Hippocampal formation (tissue), 2 donors: ENCODE results near the gene DNM3.

ENCODE experiments used
- DNase-seq, 2 donors: peaks; one replicate each; lab custom pipeline; 2025; lab: John Stamatoyannopoulos, UW

The DNM3 gene

GRCh38 chr1:172238965-172239364, 397.7 kb downstream of the DNM3 start:
- DNase-seq = no peak

GRCh38 chr1:172239901-172240300, 398.6 kb downstream of the DNM3 start:
- no peak for DNase-seq

- DNase-seq = no peak
Observed at GRCh38 chr1:172241540-172241939, 400.2 kb downstream of the DNM3 start.

- no peak for DNase-seq
Observed at GRCh38 chr1:172244865-172245264, 403.6 kb downstream of the DNM3 start.

- DNase-seq = no peak
Observed at GRCh38 chr1:172245788-172246187, 404.5 kb downstream of the DNM3 start.

DNA sequence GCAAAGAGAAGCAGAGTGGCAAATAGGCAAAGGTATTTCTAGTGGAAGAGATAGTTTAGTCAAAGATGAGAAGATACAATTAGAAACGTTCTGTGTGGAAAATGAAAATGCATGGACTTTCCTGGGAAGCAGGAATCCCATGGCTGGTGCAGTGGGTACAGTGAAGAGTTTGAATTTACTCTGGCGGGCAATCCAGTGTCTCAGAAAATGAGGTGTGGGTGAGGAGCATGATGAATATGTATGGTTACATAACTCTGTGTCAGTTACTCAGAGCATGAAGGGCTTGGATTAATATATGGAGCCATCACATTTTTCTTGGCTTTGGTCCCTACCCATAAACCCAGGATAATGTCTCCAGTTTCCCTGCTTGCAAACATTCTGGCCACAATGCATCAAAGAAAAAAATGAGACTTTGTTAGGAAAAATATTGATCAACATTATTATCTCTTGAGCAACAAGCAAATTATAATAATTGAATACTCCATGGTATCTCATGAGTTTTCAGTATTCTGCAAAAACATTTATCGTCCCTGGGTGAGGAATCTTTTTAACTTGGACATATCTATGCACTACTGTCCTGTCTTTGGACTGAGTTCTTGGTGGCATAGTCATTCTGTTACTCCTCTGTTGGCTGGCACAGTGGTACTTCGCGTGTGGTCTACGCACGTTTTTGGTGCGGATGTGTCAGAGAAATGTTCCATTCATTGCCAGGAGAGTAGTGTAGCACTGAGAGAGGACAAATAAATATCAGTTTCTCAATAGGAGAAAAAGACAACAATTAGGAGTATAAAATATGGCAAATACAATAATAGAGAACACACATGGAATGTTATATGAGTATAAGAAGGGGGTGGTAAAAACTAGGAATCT, 405.5 kb downstream of the DNM3 start:
- DNase-seq = no peak

DNA sequence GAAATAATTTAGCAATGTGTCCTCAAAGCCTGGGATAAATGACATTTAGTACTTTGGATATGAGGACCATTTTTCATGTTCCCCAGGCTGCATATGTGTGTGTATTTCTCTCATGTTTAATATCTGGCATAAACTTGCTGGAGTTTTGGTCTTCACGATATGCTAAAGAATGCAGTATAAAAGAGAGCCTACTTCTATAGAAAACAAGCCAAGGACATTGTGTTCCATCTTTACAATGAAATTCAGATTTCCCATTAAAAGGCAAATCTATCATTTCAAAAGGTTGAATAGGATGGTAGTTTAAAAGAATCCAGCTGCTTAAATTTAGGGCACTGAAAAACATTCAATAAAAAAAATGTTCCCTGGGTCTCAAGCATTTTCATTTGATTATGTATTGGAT, 410.2 kb downstream of the DNM3 start:
- DNase-seq = no peak

GRCh38 chr1:172252321-172252720, 411.0 kb downstream of the DNM3 start:
- no peak for DNase-seq

DNA sequence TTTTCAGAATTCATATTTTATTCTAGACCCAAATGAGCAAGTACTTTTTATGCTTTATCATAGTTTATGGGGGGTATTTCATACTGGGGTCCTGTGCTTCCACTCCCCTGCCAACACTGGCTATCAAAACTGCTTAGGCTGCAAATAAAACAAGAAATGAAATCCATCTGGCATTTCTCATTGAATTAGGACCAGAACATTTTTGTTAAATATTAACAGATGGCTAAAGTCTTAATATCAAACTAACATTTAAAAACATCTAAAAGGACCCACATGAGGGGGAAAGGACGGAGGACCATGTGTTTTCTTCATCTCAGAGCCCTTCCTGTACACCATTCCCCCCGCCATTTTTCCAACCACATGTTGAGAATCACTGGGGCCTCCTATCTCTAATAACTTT, 411.7 kb downstream of the DNM3 start:
- no peak for DNase-seq

GRCh38 chr1:172254521-172255222, 413.4 kb downstream of the DNM3 start:
- DNase-seq = no peak

DNA sequence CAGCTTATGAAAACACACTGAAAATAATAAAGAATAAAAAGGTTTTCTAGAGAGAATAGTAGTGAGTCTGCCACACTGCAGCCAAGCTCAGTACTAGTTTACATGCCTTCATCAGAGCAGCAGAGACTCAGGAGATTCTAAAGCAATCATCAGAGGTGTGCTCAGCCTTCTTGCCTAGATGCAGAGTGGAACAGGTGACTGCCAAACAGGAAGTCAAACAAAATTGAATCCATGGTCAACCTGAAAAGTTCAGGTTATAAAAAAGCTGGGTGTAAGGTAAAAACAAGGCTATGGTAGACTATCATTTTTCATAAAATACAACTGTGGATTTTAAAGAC, 413.9 kb downstream of the DNM3 start:
- no peak for DNase-seq

- no peak for DNase-seq
Observed at GRCh38 chr1:172265905-172266304, 424.6 kb downstream of the DNM3 start.

DNA sequence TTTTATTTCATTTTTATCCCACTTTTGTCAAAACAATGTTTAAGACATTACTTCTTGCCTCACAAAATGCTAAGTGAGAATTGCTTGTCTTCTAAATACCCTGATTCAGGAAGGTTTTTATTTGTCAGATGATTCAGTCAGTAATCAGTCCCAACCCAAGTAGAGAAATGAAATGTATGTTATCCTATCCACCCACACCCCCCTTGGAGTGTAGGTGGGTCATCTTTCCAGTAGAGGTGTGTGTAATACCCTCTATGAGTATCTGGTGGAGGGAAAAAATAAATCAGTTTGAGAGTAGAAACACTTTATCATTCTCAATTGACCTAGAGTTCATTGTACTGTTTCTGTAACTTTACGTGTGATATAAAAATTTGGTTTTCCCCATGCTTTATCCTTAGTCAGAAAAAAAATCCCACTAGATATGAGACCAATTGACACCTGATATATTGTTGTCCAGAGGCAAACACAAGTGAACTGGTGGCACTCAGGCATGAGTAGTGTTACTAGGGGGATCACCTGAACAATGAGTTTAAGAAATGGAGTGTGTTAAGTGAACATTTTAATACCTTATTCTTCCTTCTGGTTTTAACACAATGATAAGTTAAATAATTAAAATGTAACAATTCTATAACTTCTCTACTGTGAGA, 425.4 kb downstream of the DNM3 start:
- DNase-seq = no peak

DNA sequence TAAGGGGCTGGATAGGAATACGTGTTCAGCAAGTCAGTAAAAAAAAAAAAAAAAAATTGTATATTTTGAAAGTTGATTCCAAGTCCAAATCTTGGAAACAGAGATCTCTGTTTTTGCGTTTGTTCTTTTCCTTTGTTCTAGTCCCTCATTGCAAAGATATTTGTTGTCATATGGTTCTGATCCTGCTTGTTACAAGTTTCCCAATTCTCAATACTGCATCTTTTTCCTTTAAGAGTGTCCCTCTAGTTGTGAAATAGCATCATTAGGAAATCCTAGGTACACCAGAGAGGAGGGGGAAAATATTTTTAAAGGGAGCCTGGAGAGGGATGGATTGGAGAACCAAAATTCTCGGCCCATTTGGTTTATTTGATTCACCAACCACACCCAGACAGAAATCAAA, 426.9 kb downstream of the DNM3 start:
- no peak for DNase-seq

- DNase-seq = no peak
Observed at GRCh38 chr1:172269084-172269483, 427.8 kb downstream of the DNM3 start.

- DNase-seq = no peak
Observed at GRCh38 chr1:172269644-172270043, 428.3 kb downstream of the DNM3 start.

- DNase-seq = no peak
Observed at GRCh38 chr1:172270605-172271004, 429.3 kb downstream of the DNM3 start.

DNA sequence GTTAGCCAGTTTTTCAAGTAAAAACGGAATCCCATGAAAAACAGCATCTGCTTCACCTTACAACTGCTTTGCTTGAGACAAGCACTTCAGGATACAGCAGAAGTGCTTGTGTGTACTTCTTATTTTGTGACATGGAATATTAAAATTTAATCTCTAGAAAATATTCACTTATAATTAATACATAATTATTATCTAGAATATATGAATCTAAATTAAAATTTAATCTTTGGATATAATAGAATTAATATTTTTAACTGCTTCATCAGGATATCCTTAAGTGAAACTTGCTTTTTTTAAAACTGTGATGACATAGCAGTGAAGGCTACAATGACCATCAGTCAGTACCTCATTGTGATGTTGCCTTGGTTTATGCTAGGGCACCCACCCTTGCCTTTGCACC, 430.8 kb downstream of the DNM3 start:
- DNase-seq = no peak

DNA sequence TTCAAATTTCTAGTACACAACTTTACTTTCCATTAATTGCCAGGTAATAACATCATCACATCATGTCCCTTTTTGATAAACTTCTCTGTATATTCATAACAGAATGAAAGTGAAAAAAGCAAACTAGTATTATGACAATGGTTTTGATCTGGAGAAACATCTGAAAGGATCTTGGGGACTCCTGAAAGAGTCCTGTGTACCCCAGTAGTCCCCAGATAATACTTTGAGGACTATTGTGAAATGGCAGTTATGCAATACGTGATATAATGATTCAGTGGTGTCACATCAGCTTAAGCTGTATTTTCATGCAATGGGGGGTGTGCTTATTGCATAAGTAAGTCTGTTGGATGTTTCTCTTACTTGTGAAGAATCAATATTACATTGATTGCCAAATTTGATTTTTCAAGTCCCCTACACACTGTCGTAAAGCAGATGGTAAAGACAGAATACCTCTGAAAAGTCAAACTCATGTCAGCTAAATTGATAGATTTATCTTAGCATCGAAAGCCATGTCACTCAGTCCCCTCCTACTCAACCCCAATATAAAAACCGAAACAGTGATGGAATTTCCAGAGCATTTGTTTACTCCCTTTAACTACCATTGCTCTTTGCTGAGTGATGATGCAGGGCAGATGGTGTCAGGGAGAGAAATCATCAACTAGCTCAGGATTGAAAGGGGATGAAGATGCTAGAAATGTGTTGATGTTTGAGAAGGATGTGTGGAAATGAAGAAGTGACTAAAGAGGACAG, 432.5 kb downstream of the DNM3 start:
- no peak for DNase-seq

GRCh38 chr1:172275478-172275877, 434.2 kb downstream of the DNM3 start:
- DNase-seq = no peak

- no peak for DNase-seq
Observed at GRCh38 chr1:172276120-172276818, 435.0 kb downstream of the DNM3 start.

DNA sequence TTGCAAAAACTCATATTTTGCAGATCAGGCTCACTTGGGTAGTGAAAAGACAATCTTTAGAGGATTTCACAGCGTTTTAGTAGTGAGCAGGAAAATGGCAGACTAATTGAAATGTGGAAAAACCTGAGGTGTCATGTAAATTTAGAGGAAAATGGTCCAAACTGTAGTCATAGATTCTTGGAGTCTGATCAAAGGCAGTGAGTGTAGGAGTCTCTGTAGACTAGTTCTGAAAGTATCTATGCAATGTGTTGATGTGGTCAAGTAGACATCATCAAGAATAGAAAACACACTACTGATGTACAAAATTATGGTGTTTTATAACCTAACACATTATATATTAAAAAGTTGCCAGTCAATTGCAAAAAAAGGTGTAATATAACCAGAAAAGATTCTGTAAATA, 436.0 kb downstream of the DNM3 start:
- no peak for DNase-seq
